ENCODE results near the gene LRRC73. TPM values are rescaled to one million over a fixed set of nuclear protein-coding genes. Genes with fewer than 3 reads are reported as not detected.

Gene LRRC73
- total and polyA plus RNA-seq, 4 donors, result 0.08 to 0.99 (median 0.10) TPM; not detected in 1

- Histone ChIP-seq H3K9me3 (ENCODE audit: control insufficient read depth in 4 of 4, low read length in 3 of 4) (no peaks in the 10 kb centered on the region), H3K9ac (ENCODE audit: low read depth in 1 of 2, low read length in 2 of 2) (no peak overlapping the region), H3K27me3 (ENCODE audit: control insufficient read depth in 4 of 4, insufficient read depth in 4 of 4, low read length in 3 of 4) (no peaks in the 10 kb centered on the region), H3K4me1 (ENCODE audit: control insufficient read depth in 4 of 4, insufficient read depth in 4 of 4, low read length in 3 of 4) (no peaks in the 10 kb centered on the region), H3K36me3 (ENCODE audit: control insufficient read depth in 4 of 4, insufficient read depth in 3 of 4, low read depth in 1 of 4, low read length in 3 of 4) (peaks cover 10 to 75% (median 54%) of the 10 kb centered on the region in 4 donors), H3K4me3 (ENCODE audit: low read depth in 1 of 3, low read length in 3 of 3) (no peak overlapping the region), H3K27ac (ENCODE audit: low read depth in 1 of 2, low read length in 2 of 2) (no peak overlapping the region)
- TF ChIP-seq JUND (IDR thresholded peaks at IDR 0.05), result no peak
- no peak for TF ChIP-seq NR2F2 (IDR thresholded peaks at IDR 0.05)
- no peak for TF ChIP-seq RAD21 (IDR thresholded peaks at IDR 0.05)
- no peak for TF ChIP-seq TAF1 (conservative IDR thresholded peaks at IDR 0.05)
- TF ChIP-seq HNF4A (conservative IDR thresholded peaks at IDR 0.05), result no peak
- no peak for TF ChIP-seq ATF3 (IDR thresholded peaks at IDR 0.05)
- TF ChIP-seq ZBTB33 (IDR thresholded peaks at IDR 0.05), result no peak
- no peak for TF ChIP-seq FOXA2 (IDR thresholded peaks at IDR 0.05)
- TF ChIP-seq CTCF (IDR thresholded peaks at IDR 0.05; ENCODE audit: low read depth, low read length, missing input control), result no peak
- TF ChIP-seq RXRA (IDR thresholded peaks at IDR 0.05), result no peak
- TF ChIP-seq FOXA1 (IDR thresholded peaks at IDR 0.05), result no peak
- no peak for TF ChIP-seq EGR1 (IDR thresholded peaks at IDR 0.05; ENCODE audit: low read depth in 2 of 2)
- no peak for TF ChIP-seq MAX (IDR thresholded peaks at IDR 0.05)
- no peak for TF ChIP-seq GABPA (IDR thresholded peaks at IDR 0.05 in 1 of 2, conservative IDR thresholded peaks at IDR 0.05 in 1 of 2)
- TF ChIP-seq SP1 (IDR thresholded peaks at IDR 0.05), result no peak
- no peak for DNase-seq (ENCODE audit: low spot score)
- WGBS, result 92% methylated on average over 3 of the region's 3 CpGs
These were observed 37.1 kb upstream of the LRRC73 start for GRCh38 chr6:43547222-43547621.

- WGBS, result 79% methylated on average over 4 of the region's 4 CpGs
- Histone ChIP-seq H3K9me3 (ENCODE audit: control insufficient read depth in 4 of 4, low read length in 3 of 4) (no peaks in the 10 kb centered on the region), H3K36me3 (ENCODE audit: control insufficient read depth in 4 of 4, insufficient read depth in 3 of 4, low read depth in 1 of 4, low read length in 3 of 4) (peaks cover 7 to 55% (median 38%) of the 10 kb centered on the region in 4 donors), H3K27ac (ENCODE audit: low read depth in 1 of 2, low read length in 2 of 2) (no peak overlapping the region), H3K27me3 (ENCODE audit: control insufficient read depth in 4 of 4, insufficient read depth in 4 of 4, low read length in 3 of 4) (no peaks in the 10 kb centered on the region), H3K4me3 (ENCODE audit: low read depth in 1 of 3, low read length in 3 of 3) (no peak overlapping the region), H3K9ac (ENCODE audit: low read depth in 1 of 2, low read length in 2 of 2) (no peak overlapping the region), H3K4me1 (ENCODE audit: control insufficient read depth in 4 of 4, insufficient read depth in 4 of 4, low read length in 3 of 4) (no peaks in the 10 kb centered on the region)
- DNase-seq (ENCODE audit: low spot score), result no peak
- TF ChIP-seq CTCF (IDR thresholded peaks at IDR 0.05; ENCODE audit: low read depth, low read length, missing input control), result no peak
These were observed 34.3 kb upstream of the LRRC73 start for GRCh38 chr6:43544461-43544860.

Data from liver (tissue), 9 donors.